GM12892 (cell line): ENCODE data around the gene PROCA1.

Experiments
- POLR2A ChIP-seq: IDR thresholded peaks from 2 replicates; pipeline ENCODE4 v1.6.1; 2011; ENCODE audit warnings: low read depth, low read length, control low read depth
- TAF1 ChIP-seq: IDR thresholded peaks from 2 replicates; pipeline ENCODE4 v1.6.1; 2011; ENCODE audit warnings: low read depth, mild to moderate bottlenecking, control low read depth, low read length, borderline replicate concordance

DNA sequence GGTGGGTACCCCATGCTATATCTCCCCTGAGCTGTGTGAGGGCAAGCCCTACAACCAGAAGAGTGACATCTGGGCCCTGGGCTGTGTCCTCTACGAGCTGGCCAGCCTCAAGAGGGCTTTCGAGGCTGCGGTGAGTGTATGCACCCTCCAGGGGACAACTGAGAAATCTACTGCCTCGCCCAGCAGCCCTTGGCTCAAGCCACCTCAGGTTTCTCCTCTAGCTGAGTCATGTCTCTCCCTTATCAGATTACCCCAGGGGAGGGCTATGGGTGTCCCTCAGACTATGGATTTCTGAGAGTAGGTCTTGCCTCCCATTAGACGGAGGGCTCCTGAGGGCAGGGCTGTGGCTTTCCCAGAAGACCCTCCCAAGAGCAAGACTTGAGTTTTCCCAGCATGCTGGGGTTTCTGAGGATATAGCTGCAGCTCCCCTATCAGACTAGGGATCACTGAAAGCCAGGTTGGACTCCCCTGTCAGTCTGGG, 23.6 kb upstream of the PROCA1 start:
- no peak for TF ChIP-seq POLR2A
- no peak for TF ChIP-seq TAF1
